Measurements from ENCODE around the gene RAD54L2.
"Not testable (repeated sequence)": the region's sequence is repeated elsewhere in the genome, so short reads cannot be mapped to it uniquely, and the experiment has no call there.

Gene RAD54L2

GRCh38 chr3:51539291-51539941, 897 bp downstream of the RAD54L2 start:
- DNase-seq, result peak in 1 of 2 donors; percentile 33

DNA sequence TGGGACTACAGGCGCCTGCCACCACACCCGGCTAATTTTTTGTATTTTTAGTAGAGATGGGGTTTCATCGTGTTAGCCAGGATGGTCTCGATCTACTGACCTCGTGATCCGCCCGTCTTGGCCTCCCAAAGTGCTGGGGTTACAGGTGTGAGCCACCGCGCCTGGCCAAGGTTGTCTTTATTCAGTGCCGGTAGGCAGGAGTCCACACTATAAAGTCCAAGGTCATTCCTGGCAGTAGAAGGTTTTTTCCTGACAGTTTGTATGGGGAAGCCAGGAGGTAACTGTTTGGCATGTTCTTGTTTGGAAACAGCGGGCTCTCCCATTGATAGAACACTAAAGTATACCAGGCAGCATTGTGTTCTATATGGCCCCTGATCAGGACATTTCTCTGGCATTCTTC, 4.1 kb downstream of the RAD54L2 start:
- not testable (repeated sequence) for DNase-seq

DNA sequence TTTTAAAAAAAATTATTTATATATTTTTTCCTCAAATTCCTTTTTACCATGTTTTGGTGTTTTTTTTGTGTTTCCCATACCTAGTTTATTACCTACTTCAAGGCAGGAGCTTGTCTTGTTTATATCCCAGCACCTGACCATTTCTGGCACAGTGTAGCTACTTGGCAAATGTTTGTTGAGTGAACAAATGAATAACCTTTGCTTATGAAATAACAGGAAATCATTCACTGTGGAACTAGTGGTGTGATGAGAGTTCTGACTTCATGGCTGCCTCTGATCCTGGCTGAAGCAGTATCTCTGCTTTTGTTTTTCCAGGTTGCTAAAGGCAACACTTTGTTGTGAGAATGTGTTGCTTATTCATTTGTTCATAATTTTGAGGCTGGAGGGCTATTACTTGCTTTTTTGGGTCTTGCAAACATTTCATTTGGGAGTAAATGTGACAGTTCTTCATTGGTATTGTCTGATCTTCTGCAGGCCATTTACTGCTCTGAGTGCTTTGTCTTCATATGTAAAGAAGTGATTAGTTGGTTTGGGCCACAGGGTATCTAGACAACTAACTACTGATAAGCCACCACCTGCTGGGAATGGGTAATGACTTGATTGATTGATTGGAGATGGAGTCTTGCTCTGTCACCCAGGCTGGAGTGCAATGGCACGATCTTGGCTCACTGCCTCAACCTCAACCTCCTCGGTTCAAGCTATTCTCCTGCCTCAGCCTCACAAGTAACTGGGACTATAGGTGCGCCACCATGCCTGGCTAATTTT, 5.7 kb downstream of the RAD54L2 start:
- no peak for DNase-seq

DNA sequence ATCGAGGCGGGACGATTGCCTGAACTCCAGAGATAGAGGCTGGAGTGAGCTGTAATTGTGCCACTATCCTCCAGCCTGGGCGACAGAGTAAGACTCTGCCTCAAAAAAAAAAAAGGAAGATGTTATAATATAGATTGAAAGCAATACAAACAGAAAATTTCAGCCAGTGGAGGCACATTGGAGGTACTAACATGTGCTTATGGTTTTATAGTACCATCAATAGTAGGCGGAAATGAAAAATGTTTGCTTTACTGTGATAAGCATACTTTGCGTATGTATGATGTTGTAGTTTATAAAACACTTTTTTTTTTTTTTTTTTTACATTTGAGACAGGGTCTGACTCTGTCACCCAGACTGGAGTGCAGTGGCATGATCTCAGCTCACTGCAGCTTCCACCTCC, 8.8 kb downstream of the RAD54L2 start:
- no peak for DNase-seq

GRCh38 chr3:51549311-51549710, 10.8 kb downstream of the RAD54L2 start:
- no peak for DNase-seq

DNA sequence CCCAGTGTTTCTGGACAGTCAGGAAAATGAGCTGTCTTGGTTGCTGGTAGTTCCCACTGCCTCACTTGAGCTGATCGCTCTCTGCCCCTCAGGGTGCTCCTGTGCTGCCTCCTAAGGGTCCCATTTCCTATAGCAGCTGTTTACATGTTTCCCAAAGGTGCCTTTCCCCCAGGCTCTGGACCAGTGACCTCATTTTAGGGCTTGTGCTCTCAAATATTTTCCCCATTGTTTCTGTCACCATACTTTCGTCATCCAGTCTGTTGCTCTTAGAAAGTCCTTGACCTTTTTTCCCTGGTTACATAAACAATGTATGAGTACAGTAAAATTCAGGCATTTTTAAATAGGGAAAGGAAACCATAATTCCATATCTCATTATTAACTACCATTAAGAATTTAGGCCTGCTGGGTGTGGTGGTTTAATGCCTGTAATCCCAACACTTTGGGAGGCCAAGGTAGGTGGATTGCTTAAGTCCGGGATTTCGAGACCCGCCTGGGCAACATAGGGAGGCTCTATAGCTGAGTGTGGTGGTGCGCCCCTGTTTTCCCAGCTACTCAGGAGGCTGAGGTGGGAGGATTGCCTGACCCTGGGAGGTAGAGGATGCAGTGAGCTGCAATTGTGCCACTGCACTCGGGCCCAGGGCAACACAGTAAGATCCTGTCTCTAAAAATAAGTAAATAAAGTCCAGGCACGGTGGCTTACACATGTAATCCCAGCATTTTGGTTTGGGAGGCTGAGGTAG, 11.7 kb downstream of the RAD54L2 start:
- DNase-seq, result no peak

DNA sequence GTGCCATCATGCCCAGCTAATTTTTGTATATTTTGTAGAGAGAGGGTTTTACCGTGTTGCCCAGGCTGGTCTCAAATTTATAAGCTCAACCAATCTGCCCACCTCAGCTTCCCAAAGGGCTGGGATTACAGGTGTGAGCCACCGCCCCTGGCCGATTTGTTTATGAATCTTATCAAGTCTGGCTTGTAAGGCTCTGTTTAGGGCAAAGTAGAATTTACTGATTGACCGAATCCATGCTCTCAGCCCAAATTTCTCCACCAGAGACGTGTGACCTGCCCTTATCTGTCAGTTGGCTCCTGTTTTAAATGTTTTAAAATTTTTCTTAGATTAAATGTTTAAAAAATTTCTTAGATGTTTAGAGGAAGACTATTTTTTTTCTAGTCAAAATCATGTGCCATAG, 19.5 kb downstream of the RAD54L2 start:
- no peak for DNase-seq

GRCh38 chr3:51559411-51559888, 20.9 kb downstream of the RAD54L2 start:
- DNase-seq, result no peak

DNA sequence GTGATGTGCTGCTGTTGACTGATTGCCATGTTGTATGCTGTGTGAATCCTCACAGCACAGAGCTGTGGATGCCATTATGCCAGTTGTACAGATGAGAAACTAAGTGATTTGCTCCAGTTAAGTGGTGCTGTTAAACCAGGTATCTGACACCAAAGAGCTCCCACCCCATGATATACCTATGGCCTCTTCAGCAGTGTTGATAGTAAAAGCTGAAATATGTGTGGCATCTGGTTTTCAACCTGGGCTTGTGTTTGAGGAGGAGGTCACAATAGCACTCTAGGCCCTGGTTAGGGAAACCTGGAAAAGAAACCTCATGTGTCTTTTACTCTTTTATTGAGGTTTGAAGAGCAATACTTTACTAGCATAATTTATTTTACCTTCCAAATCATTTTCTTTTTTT, 21.4 kb downstream of the RAD54L2 start:
- DNase-seq, result no peak

DNA sequence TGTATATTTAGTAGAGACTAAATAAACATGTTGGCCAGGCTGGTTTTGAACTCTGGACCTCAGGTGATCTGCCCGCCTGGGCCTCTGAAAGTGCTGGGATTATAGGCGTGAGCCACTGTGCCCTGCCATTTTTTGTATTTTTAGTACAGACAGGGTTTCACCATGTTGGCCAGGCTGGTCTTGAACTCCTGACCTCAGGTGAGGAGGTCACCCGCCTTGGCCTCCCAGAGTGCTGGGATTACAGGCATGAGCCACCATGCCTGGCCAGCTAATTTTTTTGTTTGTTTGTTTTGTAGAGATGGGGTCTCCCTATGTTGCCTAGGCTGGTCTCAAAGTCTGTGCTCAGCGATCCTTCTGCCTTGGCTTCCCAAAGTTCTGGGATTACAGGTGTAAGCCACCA, 23.9 kb downstream of the RAD54L2 start:
- not testable (repeated sequence) for DNase-seq

DNA sequence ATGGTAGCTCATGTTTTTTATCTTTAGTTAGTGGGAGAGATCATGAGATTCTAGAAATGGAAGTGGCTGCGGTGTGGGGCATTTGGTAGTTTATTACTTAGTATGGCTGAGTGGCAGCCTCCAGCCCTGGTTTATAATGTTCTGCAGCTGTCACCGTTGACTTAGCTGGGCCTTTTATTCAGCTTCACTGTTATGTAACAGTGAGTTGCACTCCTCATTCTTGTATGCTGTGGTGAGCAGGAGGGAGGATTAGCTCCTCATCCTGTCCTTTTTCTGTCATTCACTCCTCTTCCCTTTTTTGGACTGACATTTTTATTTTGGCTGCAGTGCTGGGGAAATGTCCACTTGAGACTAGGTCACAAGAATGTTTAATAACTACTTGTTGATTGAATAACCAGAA, 29.5 kb downstream of the RAD54L2 start:
- no peak for DNase-seq

DNA sequence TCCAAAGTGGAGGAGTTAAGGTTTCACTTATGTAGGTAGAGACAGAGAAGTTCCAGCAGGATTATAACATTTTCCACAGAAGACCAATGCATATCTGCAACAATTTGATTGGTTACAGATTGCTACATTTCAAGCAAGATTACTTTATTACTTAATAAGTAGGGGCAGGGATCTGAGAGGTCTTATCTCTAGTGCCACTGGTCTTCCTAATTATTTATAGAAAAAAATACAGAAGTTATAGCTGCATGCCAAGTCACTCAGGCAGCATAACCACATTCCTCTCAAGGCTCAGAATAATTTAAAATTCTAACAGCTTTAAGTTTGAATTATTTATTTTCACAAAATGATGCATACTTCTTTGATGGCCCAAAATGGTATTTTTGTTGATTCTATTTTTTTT, 30.5 kb downstream of the RAD54L2 start:
- DNase-seq, result no peak

DNA sequence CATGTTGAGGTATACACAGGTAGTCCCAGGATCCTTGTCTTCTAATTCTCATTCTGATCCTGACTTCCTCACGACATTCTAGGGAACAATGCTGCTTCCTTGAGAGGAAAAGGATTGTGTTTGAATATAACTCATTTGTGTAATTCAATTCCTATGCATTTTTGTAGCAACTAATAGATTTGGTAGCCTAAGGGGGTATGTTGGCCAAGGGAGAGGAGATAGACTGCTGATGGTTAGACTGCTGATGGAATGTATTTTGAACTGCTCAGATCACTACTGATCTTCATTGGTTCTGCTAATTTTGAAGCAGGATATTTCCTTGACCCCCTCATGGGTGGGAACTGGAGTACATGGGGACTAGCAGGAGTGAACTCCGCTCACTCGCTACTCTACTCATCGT, 39.7 kb downstream of the RAD54L2 start:
- DNase-seq, result no peak

DNA sequence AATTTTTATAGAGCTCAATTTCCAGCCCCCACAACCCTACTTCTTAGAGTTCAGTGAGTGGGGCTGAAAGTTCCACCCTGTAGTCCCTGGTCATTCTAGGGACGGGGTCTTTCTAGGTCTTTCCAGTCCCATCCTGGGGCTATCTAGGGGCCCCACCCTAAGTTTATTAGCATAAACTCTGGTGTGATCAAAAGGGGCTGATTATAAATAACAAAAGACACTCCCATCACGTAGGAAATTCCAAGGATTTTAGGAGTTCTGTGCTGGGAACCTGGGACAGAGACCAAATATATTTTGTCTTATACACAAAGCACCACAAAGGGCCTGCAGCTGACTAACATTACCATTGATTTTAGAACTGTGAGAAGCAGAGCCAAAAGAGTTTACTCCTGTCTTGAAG, 41.9 kb downstream of the RAD54L2 start:
- no peak for DNase-seq

DNA sequence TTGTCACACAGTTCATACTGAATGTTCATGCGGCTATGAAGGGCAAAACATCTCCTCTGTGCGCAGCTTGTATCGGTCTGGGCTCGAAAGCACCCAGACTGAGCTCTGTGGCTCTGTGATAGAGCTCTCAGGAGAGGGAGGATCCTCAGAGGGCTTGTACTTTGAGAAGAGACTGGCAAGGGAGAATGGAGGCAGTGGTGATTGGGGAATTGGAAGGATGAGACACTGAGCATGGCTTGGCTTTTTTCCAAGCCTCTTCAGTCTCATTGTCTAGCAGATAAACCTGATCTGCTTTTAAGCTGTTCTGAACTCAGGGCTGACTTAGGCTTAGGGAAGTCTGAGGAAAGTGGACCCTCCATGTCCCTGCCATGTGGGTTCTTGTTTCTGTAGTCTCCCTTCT, 43.0 kb downstream of the RAD54L2 start:
- no peak for DNase-seq

DNA sequence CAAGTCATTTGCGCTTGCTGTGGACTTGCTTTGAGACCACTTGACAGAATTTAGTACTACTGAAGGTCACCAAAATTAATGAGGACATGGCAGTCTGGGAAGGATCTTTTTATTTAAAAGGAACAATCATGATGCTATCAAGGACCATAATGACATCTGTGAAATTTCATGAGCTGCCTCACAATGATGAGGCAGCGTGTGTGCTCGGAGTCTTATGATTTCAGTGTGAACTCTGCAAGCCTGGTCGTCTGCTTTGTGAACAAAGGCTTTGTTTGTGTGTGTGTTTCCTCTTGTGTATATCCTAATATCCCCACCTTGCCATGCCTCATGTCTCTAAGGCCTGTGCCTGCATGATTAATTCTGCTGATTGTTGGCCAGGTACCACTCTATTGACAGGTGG, 46.7 kb downstream of the RAD54L2 start:
- no peak for DNase-seq

- DNase-seq, result no peak
These were observed 47.4 kb downstream of the RAD54L2 start for GRCh38 chr3:51585871-51586270.

Measured in CD4-positive, alpha-beta T cell treated with Interferon alpha-2 for 1 hour (primary cell).